ENCODE measurements around the gene ACSF3. TPM values are rescaled to one million over a fixed set of nuclear protein-coding genes. Genes with fewer than 3 reads are reported as not detected.

Gene ACSF3
- total RNA-seq, 3 donors from 2014 or later (not counting 1 experiment from before 2014, with no cell fraction given): 45.0 to 71.4 (median 51.6) TPM

- TF ChIP-seq CTCF (IDR thresholded peaks at IDR 0.05): no peak
- no peak overlapping the region for H3K4me3 Mint-ChIP-seq
- no peaks in the 10 kb centered on the region for H3K36me3 Mint-ChIP-seq
- peak overlapping the region; percentile 92 for H3K27ac Mint-ChIP-seq
- H3K27me3 Mint-ChIP-seq (ENCODE audit: low read depth in 2 of 2): no peaks in the 10 kb centered on the region
- Histone ChIP-seq H3K4me1 (ENCODE audit: control insufficient read depth, insufficient read depth, low read length) (peaks cover 47% of the 10 kb centered on the region), H3K27me3 (ENCODE audit: control insufficient read depth, insufficient read depth, low read length) (no peaks in the 10 kb centered on the region), H3K9me3 (ENCODE audit: control insufficient read depth, insufficient read depth, low read length) (no peaks in the 10 kb centered on the region), H3K27ac (ENCODE audit: low read length) (peak overlapping the region; percentile 81), H3K4me3 (ENCODE audit: low read length) (no peak overlapping the region), H3K36me3 (ENCODE audit: control insufficient read depth, insufficient read depth, low read length) (peaks cover 48% of the 10 kb centered on the region)
- intact Hi-C loops (cut with micrococcal nuclease): no loop called here
- DNase-seq (no peak), ATAC-seq (no peak)
- 91% methylated on average over 29 of the region's 29 CpGs for WGBS (ENCODE audit: insufficient coverage)
- no peaks in the 10 kb centered on the region for H3K9me3 Mint-ChIP-seq
- H3K4me1 Mint-ChIP-seq: peaks cover 39 to 47% of the 10 kb centered on the region in 2 donors
Measured at GRCh38 chr16:89116341-89117226, 22.9 kb downstream of the ACSF3 start.

GRCh38 chr16:89117227-89117974 lies 23.7 kb downstream of the ACSF3 start:
- TF ChIP-seq CTCF (IDR thresholded peaks at IDR 0.05): no peak
- no peak overlapping the region for H3K4me3 ChIP-seq (ENCODE audit: low read length)
- H3K27me3 Mint-ChIP-seq (ENCODE audit: low read depth in 2 of 2): no peaks in the 10 kb centered on the region
- no peaks in the 10 kb centered on the region for H3K36me3 Mint-ChIP-seq
- 94% methylated on average over 27 of the region's 27 CpGs for WGBS (ENCODE audit: insufficient coverage)
- H3K9me3 Mint-ChIP-seq: no peaks in the 10 kb centered on the region
- no peak overlapping the region for H3K27ac ChIP-seq (ENCODE audit: low read length)
- no peaks in the 10 kb centered on the region for H3K9me3 ChIP-seq (ENCODE audit: control insufficient read depth, insufficient read depth, low read length)
- intact Hi-C loops (cut with micrococcal nuclease): no loop called here
- H3K4me1 ChIP-seq (ENCODE audit: control insufficient read depth, insufficient read depth, low read length): peaks cover 50% of the 10 kb centered on the region
- DNase-seq (no peak), ATAC-seq (no peak)
- H3K27me3 ChIP-seq (ENCODE audit: control insufficient read depth, insufficient read depth, low read length): no peaks in the 10 kb centered on the region
- H3K4me1 Mint-ChIP-seq: peaks cover 39 to 47% of the 10 kb centered on the region in 2 donors
- H3K4me3 Mint-ChIP-seq: no peak overlapping the region
- H3K36me3 ChIP-seq (ENCODE audit: control insufficient read depth, insufficient read depth, low read length): peaks cover 41% of the 10 kb centered on the region
- H3K27ac Mint-ChIP-seq: peak overlapping the region; percentile 92

GRCh38 chr16:89117975-89118289 lies 24.3 kb downstream of the ACSF3 start:
- H3K27me3 ChIP-seq (ENCODE audit: control insufficient read depth, insufficient read depth, low read length): no peaks in the 10 kb centered on the region
- DNase-seq: no peak
- 80% methylated on average over 16 of the region's 19 CpGs for WGBS (ENCODE audit: insufficient coverage)
- H3K4me3 ChIP-seq (ENCODE audit: low read length): no peak overlapping the region
- peaks cover 53% of the 10 kb centered on the region for H3K4me1 ChIP-seq (ENCODE audit: control insufficient read depth, insufficient read depth, low read length)
- Mint-ChIP-seq H3K27ac (peak overlapping the region; percentile 92), H3K9me3 (no peaks in the 10 kb centered on the region), H3K4me3 (peak overlapping the region; percentile 45), H3K4me1 (peaks cover 39 to 47% of the 10 kb centered on the region in 2 donors), H3K27me3 (ENCODE audit: low read depth in 2 of 2) (no peaks in the 10 kb centered on the region), H3K36me3 (no peaks in the 10 kb centered on the region)
- H3K27ac ChIP-seq (ENCODE audit: low read length): no peak overlapping the region
- no peak for TF ChIP-seq CTCF (IDR thresholded peaks at IDR 0.05)
- intact Hi-C loops (cut with micrococcal nuclease): no loop called here
- H3K36me3 ChIP-seq (ENCODE audit: control insufficient read depth, insufficient read depth, low read length): peaks cover 35% of the 10 kb centered on the region
- H3K9me3 ChIP-seq (ENCODE audit: control insufficient read depth, insufficient read depth, low read length): no peaks in the 10 kb centered on the region
- ATAC-seq: no peak

All from natural killer cell (primary cell).